Panc1 (cell line): ENCODE data around the gene EYS.

Experiments used
- CTCF ChIP-seq: fragments of 450-650 bp; IDR thresholded peaks from 2 replicates; pipeline ENCODE4 v1.5.1; 2017; ENCODE audit warnings: mild to moderate bottlenecking
- POLR2AphosphoS5 ChIP-seq: IDR thresholded peaks from 2 replicates; pipeline ENCODE4 v1.6.1; 2012; ENCODE audit warnings: mild to moderate bottlenecking, low read depth, low read length, moderate library complexity
- REST ChIP-seq, 2 experiments: IDR thresholded peaks; 2 replicates each; pipeline ENCODE4 v1.6.1; 2011 to 2012; ENCODE audit warnings: low read depth in 2 of 2, control low read depth in 1 of 2, low read length in 1 of 2, mild to moderate bottlenecking in 1 of 2, moderate library complexity in 1 of 2; ENCODE audit not compliant: insufficient read depth in 1 of 2
- TCF7L2 ChIP-seq: IDR thresholded peaks from 2 replicates; pipeline ENCODE4 v1.6.1; 2011; ENCODE audit warnings: mild to moderate bottlenecking, low read depth, low read length, inconsistent platforms

- TF ChIP-seq CTCF, result no peak
- TF ChIP-seq TCF7L2, result no peak
- TF ChIP-seq POLR2AphosphoS5, result no peak
- TF ChIP-seq REST (IDR thresholded peaks at IDR 0.05; ENCODE audit: insufficient read depth in 1 of 2, low read depth in 2 of 2, low read length in 1 of 2), result no peak
Observed at GRCh38 chr6:64437996-64438395, 1269.0 kb downstream of the EYS start.
